Esophagus squamous epithelium (tissue), 4 donors: Measurements from ENCODE around the gene ANO8.

Experiments
- CTCF ChIP-seq, 6 experiments: fragments of 450-650 bp in 4 of 6; fragments of 200-600 bp in 2 of 6; sonication (generic) in 2 of 6; IDR thresholded peaks; one replicate each; pipeline ENCODE4 v1.5.1; 2016 to 2019; ENCODE audit warnings: antibody characterized with exemption in 6 of 6, mild to moderate bottlenecking in 4 of 6, moderate library complexity in 4 of 6
- POLR2A ChIP-seq, 4 donors: fragments of 450-650 bp; IDR thresholded peaks; one replicate each; pipeline ENCODE4 v1.6.1; 2017; ENCODE audit warnings: antibody characterized with exemption in 4 of 4, mild to moderate bottlenecking in 4 of 4, moderate library complexity in 3 of 4

DNA sequence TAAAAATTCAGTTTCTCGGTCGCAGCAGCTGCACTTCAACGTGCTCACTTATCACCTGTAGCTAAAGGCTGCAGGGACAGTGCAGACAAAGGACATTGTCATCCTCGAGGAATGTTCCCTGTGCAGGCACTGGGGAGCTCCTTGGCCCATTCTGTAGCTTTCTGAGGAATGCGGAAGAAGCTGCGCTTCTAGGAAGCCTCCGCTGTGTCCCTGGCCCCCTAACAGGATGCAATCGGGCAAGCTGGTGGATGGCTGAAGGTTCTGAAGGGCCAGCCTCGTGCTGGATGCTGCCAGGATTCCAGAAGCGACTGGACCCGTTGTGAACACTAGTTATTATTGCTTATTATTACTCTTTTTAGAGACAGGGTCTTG is 8.1 kb downstream of the ANO8 start:
- TF ChIP-seq POLR2A (IDR thresholded peaks at IDR 0.05) (no peak), CTCF (IDR thresholded peaks at IDR 0.05) (no peak)
